ENCODE measurements around the gene FERMT3. TPM values are rescaled to one million over a fixed set of nuclear protein-coding genes. Genes with fewer than 3 reads are reported as not detected.

The FERMT3 gene
- polyA plus RNA-seq, 3 donors = 289 to 421 (median 310) TPM

DNA sequence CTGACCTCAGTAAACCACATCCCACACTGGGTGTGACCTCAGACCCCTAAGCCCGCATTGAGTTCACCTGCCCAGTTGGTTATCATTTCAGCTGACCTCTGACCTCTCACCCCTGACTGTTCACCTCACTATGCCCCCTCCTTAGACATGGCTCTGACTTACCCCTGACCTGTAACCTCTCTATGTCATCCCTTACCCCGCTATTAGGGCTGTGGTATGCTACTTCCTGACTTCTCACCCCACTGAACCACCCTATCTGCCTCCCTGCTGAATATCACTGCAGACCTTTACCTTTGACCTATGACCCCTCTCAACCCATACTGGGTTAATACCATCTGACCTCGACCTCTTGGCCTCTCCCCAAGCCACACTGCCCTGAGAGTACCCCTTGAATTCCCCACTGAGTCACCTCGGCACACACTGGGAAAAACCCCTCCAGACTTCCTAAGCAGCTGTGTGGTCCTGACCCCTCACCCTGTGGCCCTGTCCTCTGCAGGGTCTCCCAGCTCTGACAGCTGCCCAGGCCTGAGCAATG, 53.1 kb downstream of the FERMT3 start:
- no peak overlapping the region for H2AFZ ChIP-seq (ENCODE audit: insufficient read depth, low read depth, low read length, poor library complexity, severe bottlenecking)
- Mint-ChIP-seq H3K36me3 (peaks cover 68 to 93% of the 10 kb centered on the region in 2 donors), H3K4me1 (no peaks in the 10 kb centered on the region), H3K9me3 (peaks cover 0 to 4% (median 0%) of the 10 kb centered on the region in 7 donors), H3K27ac (peak overlapping the region in 4 of 7 donors; percentile 10 to 59 (median 17)), H3K4me3 (peak overlapping the region in 1 of 2 donors; percentile 54), H3K27me3 (ENCODE audit: low read depth in 3 of 3) (peaks cover 0 to 1% (median 0%) of the 10 kb centered on the region in 3 donors)
- H3K27ac ChIP-seq (ENCODE audit: low read depth in 1 of 2, low read length in 2 of 2) = no peak overlapping the region
- DNase-seq = peak in 1 of 3 donors; percentile 66
- 95% methylated on average over 2 of the region's 4 CpGs for WGBS (ENCODE audit: insufficient coverage)
- no peaks in the 10 kb centered on the region for H3K27me3 ChIP-seq (ENCODE audit: control insufficient read depth in 2 of 2, insufficient read depth in 2 of 2, low read length in 2 of 2)
- intact Hi-C loops (cut with micrococcal nuclease) = no loop called here
- H3K4me1 ChIP-seq (ENCODE audit: control insufficient read depth in 1 of 2, insufficient read depth in 2 of 2, low read length in 2 of 2) = no peaks in the 10 kb centered on the region
- H3K9me3 ChIP-seq (replicated peaks in 1 of 2; ENCODE audit: control insufficient read depth in 1 of 2, insufficient read depth in 1 of 2, low read length in 2 of 2) = no peaks in the 10 kb centered on the region
- TF ChIP-seq, protein P1, sequence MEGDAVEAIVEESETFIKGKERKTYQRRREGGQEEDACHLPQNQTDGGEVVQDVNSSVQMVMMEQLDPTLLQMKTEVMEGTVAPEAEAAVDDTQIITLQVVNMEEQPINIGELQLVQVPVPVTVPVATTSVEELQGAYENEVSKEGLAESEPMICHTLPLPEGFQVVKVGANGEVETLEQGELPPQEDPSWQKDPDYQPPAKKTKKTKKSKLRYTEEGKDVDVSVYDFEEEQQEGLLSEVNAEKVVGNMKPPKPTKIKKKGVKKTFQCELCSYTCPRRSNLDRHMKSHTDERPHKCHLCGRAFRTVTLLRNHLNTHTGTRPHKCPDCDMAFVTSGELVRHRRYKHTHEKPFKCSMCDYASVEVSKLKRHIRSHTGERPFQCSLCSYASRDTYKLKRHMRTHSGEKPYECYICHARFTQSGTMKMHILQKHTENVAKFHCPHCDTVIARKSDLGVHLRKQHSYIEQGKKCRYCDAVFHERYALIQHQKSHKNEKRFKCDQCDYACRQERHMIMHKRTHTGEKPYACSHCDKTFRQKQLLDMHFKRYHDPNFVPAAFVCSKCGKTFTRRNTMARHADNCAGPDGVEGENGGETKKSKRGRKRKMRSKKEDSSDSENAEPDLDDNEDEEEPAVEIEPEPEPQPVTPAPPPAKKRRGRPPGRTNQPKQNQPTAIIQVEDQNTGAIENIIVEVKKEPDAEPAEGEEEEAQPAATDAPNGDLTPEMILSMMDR (IDR thresholded peaks at IDR 0.05) = no peak
- peaks cover 8% of the 10 kb centered on the region for H4K20me1 ChIP-seq (ENCODE audit: insufficient read depth, low read length)
- H3K4me3 ChIP-seq (replicated peaks in 1 of 3; ENCODE audit: low read depth in 2 of 3, low read length in 3 of 3) = no peak overlapping the region
- H3K4me2 ChIP-seq (replicated peaks; ENCODE audit: extremely low read depth, low read length, poor library complexity, severe bottlenecking) = no peak overlapping the region
- H3K79me2 ChIP-seq (ENCODE audit: insufficient read depth, low read length) = no peaks in the 10 kb centered on the region
- H3K9ac ChIP-seq (ENCODE audit: insufficient read depth, low read length, poor library complexity, severe bottlenecking) = no peak overlapping the region
- peaks cover 92 to 96% of the 10 kb centered on the region in 2 donors for H3K36me3 ChIP-seq (replicated peaks in 1 of 2; ENCODE audit: control insufficient read depth in 1 of 2, insufficient read depth in 2 of 2, low read length in 2 of 2)

DNA sequence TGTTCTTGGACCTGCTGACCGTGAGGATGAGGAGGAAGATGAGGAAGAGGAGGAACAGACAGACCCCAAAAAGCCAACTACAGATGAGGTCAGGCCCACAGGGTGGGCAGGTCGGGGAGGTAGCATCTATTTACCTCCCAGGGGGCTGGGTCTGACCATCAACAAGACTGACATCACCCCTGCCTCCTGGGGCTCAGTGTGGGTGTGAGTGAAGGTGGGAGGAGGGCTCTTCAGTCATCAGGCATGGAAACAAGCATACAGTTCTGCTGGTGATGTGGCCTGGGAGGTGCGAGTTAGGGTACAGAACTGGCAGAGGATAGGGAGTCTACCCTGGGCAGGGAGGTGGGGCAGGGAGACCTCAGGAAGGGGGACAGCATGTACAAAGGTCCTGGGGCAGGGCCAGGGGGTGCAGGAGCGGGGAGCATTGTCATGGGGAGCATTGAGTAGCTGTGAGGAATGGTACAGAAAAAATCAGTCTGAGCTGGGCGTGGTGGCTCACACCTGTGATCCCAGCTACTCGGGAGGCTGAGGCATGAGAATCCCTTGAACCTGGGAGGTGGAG, 53.7 kb downstream of the FERMT3 start:
- no peaks in the 10 kb centered on the region for H3K79me2 ChIP-seq (ENCODE audit: insufficient read depth, low read length)

More for the DNA sequence above, 53.7 kb downstream of the FERMT3 start:
- Histone ChIP-seq H3K9ac (ENCODE audit: insufficient read depth, low read length, poor library complexity, severe bottlenecking) (no peak overlapping the region), H3K27me3 (ENCODE audit: control insufficient read depth in 2 of 2, insufficient read depth in 2 of 2, low read length in 2 of 2) (no peaks in the 10 kb centered on the region), H3K4me1 (ENCODE audit: control insufficient read depth in 1 of 2, insufficient read depth in 2 of 2, low read length in 2 of 2) (no peaks in the 10 kb centered on the region), H3K36me3 (replicated peaks in 1 of 2; ENCODE audit: control insufficient read depth in 1 of 2, insufficient read depth in 2 of 2, low read length in 2 of 2) (peaks cover 91 to 95% of the 10 kb centered on the region in 2 donors), H4K20me1 (ENCODE audit: insufficient read depth, low read length) (peaks cover 7% of the 10 kb centered on the region), H2AFZ (ENCODE audit: insufficient read depth, low read depth, low read length, poor library complexity, severe bottlenecking) (no peak overlapping the region), H3K4me3 (replicated peaks in 1 of 3; ENCODE audit: low read depth in 2 of 3, low read length in 3 of 3) (no peak overlapping the region), H3K4me2 (replicated peaks; ENCODE audit: extremely low read depth, low read length, poor library complexity, severe bottlenecking) (no peak overlapping the region), H3K27ac (ENCODE audit: low read depth in 1 of 2, low read length in 2 of 2) (no peak overlapping the region), H3K9me3 (replicated peaks in 1 of 2; ENCODE audit: control insufficient read depth in 1 of 2, insufficient read depth in 1 of 2, low read length in 2 of 2) (no peaks in the 10 kb centered on the region)
- 100% methylated on average over 3 of the region's 6 CpGs for WGBS (ENCODE audit: insufficient coverage)
- DNase-seq = no peak
- Mint-ChIP-seq H3K36me3 (peaks cover 63 to 89% of the 10 kb centered on the region in 2 donors), H3K27ac (peak overlapping the region in 4 of 7 donors; percentile 10 to 66 (median 59)), H3K27me3 (ENCODE audit: low read depth in 3 of 3) (peaks cover 0 to 1% (median 0%) of the 10 kb centered on the region in 3 donors), H3K9me3 (peaks cover 0 to 4% (median 0%) of the 10 kb centered on the region in 7 donors), H3K4me1 (no peaks in the 10 kb centered on the region), H3K4me3 (peak overlapping the region in 1 of 2 donors; percentile 54)
- TF ChIP-seq, protein P1 (IDR thresholded peaks at IDR 0.05) = no peak
- intact Hi-C loops (cut with micrococcal nuclease) = no loop called here

All from CD14-positive monocyte (primary cell).